ENCODE measurements around the gene NPFFR1.

NPFFR1 gene

DNA sequence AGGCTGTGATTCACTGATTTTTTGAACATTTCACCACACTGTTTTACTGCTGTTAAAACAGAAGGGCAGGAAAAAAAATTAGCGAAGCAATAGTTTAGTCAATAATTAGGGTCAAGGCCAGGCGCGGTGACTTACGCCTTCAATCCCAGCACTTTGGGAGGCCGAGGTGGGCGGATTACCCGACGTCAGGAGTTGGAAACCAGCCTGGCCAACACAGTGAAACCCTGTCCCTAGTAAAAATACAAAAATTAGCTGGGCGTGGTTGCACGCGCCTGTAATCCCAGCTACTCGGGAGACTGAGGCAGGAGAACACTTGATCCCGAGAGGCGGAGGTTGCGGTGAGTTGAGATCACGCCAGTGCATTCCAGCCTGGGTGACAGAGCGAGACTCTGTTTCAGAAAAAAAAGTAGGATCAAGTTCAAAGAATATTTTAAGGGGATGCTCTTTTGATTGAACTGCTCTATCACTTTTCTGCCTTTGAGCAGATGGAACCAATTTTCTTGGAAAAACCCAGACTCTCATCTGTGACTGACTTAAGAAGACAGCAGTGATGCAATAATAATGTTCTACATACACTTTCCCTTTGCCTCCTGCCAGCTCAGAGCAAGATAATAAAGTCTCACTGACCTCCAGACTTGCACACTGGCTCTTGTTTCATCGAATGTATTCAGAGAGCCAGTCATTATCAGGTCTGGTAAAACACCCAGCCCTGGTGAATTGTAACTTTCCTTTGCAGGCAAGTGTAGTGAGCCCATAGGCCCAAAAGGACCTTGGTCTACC, 48.9 kb downstream of the NPFFR1 start:
- DNase-seq (ENCODE audit: low read depth, low spot score), result peak; percentile 79
- POLR2A ChIA-PET, result no interaction called here
- CTCF ChIA-PET, result interaction anchor here (2.8 kb wide), 1 partner anchor 18 kb away, joined by 10 read pairs; no protein-coding TSS in a partner anchor

DNA sequence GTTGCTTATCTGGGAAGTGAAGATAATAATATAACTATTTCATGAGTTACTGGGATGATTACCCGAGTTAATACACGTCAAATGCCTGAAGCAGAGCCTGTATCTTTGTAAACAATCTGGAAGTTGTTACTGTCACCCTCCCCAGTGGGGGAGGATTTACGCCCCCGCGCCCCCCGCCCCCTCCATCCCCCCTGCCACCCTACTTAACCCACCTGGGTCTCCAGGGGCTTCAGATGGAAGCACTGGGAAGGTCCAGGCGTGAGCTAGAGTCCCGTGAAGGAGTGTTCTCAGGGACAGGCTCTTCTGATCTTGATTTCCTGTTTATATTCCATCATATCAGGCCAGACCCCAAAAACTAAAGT, 49.9 kb downstream of the NPFFR1 start:
- CTCF ChIA-PET, result interaction anchor here (2.8 to 3.0 kb wide), 2 partner anchors 17 to 131 kb away, joined by 10 to 26 read pairs; no protein-coding TSS in a partner anchor
- DNase-seq (ENCODE audit: low read depth, low spot score), result no peak
- H3K4me3 ChIP-seq (ENCODE audit: low read depth, low read length), result peak overlapping the region; percentile 81
- TF ChIP-seq CTCF (IDR thresholded peaks at IDR 0.05; ENCODE audit: insufficient read depth, low read length, missing control alignments), result no peak
- POLR2A ChIA-PET, result interaction anchor here (0.7 to 2.1 kb wide), 4 partner anchors 12 to 170 kb away, joined by 3 to 6 read pairs (median 4); partner anchors contain the start of gene EIF4EBP2

More for the DNA sequence above, 48.9 kb downstream of the NPFFR1 start:
- TF ChIP-seq CTCF (IDR thresholded peaks at IDR 0.05; ENCODE audit: insufficient read depth, low read length, missing control alignments), result no peak
- H3K4me3 ChIP-seq (ENCODE audit: low read depth, low read length), result no peak overlapping the region

DNA sequence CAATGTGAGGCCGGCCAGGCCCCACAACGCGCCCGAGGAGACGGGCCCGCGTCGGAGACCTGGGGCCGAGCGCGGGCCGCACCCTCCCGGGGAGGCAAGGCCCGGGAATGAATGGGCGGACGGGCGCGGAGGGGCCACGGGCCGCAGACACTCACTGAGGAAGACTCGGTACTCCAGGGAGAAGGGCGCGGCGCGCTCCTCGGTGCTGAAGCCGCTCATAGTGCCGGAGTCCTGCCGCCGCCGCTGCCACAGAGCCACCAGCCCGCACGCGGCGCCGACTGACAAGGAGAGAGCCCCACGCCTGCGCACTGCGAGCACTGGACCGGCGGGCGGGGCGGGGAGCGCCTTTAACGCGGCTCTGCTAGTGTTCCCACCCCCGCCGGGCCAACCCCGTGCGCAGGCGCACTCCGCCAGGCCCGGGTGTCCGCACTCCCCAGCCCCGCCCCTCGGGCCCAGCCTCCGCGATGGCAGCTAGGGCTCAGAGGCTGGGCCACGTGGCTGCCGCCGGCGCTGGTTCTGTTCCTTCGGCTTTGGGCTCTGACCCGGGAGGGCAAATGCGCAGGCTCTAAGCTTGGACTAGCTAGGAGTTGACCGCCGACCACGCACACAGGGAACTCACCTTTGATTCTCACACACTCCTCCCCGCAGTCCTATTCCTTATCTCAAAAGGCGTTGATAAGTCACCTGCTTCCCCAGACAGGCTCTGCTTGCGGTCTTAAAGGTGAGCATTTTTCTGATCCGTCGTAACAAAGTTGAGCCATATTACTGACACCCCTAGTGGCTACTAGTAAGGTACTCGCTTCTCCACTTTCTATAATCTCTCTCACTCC, 50.5 kb downstream of the NPFFR1 start, which contains the start of gene PPA1:
PPA1 (minus strand) TSS at position 321 of the 830 bp plus-strand sequence; CDS start at position 219, 102 bp downstream.
- H3K4me3 ChIP-seq (ENCODE audit: low read depth, low read length), result peak within 1 kb of the TSS; percentile 81
- TF ChIP-seq CTCF (IDR thresholded peaks at IDR 0.05; ENCODE audit: insufficient read depth, low read length, missing control alignments), result peak; percentile 21
- CTCF ChIA-PET, result interaction anchor here (1.2 to 3.0 kb wide), 7 partner anchors 11 to 143 kb away, joined by 3 to 43 read pairs (median 5); no protein-coding TSS in a partner anchor
- POLR2A ChIA-PET, result interaction anchor here (0.7 to 2.1 kb wide), 7 partner anchors 11 to 171 kb away, joined by 3 to 6 read pairs (median 3); partner anchors contain the start of gene EIF4EBP2
- DNase-seq (ENCODE audit: low read depth, low spot score), result peak; percentile 47

GRCh38 chr10:70232859-70233108, 51.0 kb downstream of the NPFFR1 start:
- DNase-seq (ENCODE audit: low read depth, low spot score), result no peak
- ChIA-PET POLR2A (interaction anchor here (0.7 to 2.1 kb wide), 6 partner anchors 11 to 131 kb away, joined by 3 to 6 read pairs (median 3); no protein-coding TSS in a partner anchor), CTCF (interaction anchor here (1.2 to 3.0 kb wide), 10 partner anchors 11 to 144 kb away, joined by 3 to 43 read pairs (median 5); partner anchors contain the start of gene TYSND1)
- no peak for TF ChIP-seq CTCF (IDR thresholded peaks at IDR 0.05; ENCODE audit: insufficient read depth, low read length, missing control alignments)
- peak overlapping the region; percentile 81 for H3K4me3 ChIP-seq (ENCODE audit: low read depth, low read length)

- CTCF ChIA-PET, result interaction anchor here (1.2 to 3.0 kb wide), 13 partner anchors 10 to 144 kb away, joined by 3 to 43 read pairs (median 5); partner anchors contain the start of gene TYSND1
- POLR2A ChIA-PET, result interaction anchor here (0.7 to 2.1 kb wide), 6 partner anchors 10 to 132 kb away, joined by 3 to 6 read pairs (median 3); no protein-coding TSS in a partner anchor
- peak overlapping the region; percentile 81 for H3K4me3 ChIP-seq (ENCODE audit: low read depth, low read length)
- TF ChIP-seq CTCF (IDR thresholded peaks at IDR 0.05; ENCODE audit: insufficient read depth, low read length, missing control alignments), result no peak
- DNase-seq (ENCODE audit: low read depth, low spot score), result no peak
Measured at GRCh38 chr10:70232155-70232858, 51.5 kb downstream of the NPFFR1 start.

All from AG04449 (cell line).